HG02623 (cell line): ENCODE data around the gene CNGA2.

Experiments
- ATAC-seq: cut with Tn5 transposase; IDR thresholded peaks from one replicate; pipeline ENCODE4 v1.9.1; 2021; ENCODE audit warnings: moderate library complexity; ENCODE audit not compliant: unreplicated experiment

The CNGA2 gene

DNA sequence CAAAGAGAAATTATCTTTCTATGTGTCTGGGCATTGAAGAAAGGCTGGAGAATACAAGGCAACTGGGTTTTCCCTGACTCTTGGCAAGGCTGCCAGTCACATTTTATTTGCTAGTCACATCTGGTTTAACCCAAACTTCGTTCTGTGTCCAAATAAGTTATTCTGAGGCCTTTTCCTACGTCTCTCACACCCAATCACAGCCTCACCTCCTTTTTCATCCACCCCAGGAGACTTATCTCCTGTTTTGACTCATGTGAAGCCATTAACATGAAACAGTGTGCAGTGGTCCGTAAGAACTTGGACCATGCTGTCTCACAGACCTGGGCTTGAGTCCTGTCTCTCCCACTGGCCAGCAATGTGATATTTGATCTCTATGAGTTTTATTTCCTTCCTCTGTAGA lies 59.3 kb downstream of the CNGA2 start:
- ATAC-seq, result no peak
